H1 (cell line): ENCODE results near the gene WDFY1. TPM values are rescaled to one million over a fixed set of nuclear protein-coding genes. Genes with fewer than 3 reads are reported as not detected.

Experiments
- CHD2 ChIP-seq: IDR thresholded peaks from 2 replicates; pipeline ENCODE4 v1.6.1; 2012; ENCODE audit warnings: low read length, improper control_type of control experiment
- EZH2 ChIP-seq: fragments of 200-600 bp; sonication (generic); IDR thresholded peaks from 2 replicates; pipeline ENCODE4 v1.7.1; 2012; ENCODE audit warnings: low read depth, mild to moderate bottlenecking, moderate library complexity, low read length, inconsistent platforms; ENCODE audit not compliant: severe bottlenecking
- TCF12 ChIP-seq: IDR thresholded peaks from 2 replicates; pipeline ENCODE4 v1.6.1; 2011; ENCODE audit warnings: low read depth, mild to moderate bottlenecking, low read length
- polyA plus RNA-seq, 7 experiments: library from polyadenylated mRNA; depleted of rRNA in 3 of 7; stranded (reverse) in 5 of 7; unstranded in 2 of 7; fragments of >200 nt in 5 of 7; fragments of 200-250 nt in 2 of 7; gene quantifications; 1 replicate in 5 of 7; 2 replicates in 1 of 7; 4 replicates in 1 of 7; pipeline versions ENCODE4 v1.2.1 to v1.2.3, GENCODE V29; 2011 to 2013; ENCODE audit warnings: missing spikeins in 2 of 7, mixed read lengths in 2 of 7
- total RNA-seq: library from RNA; stranded (reverse); fragmentation: NEBNext Ultra II Directional; extraction: Animal tissue kit (Norgen Biotek cat#: 25700); gene quantifications from 2 replicates; pipeline ENCODE4 v1.2.1, GENCODE V29; 2021

The WDFY1 gene
- total and polyA plus RNA-seq, 2 of the 8 experiments (the other 6 are each of a cell fraction or from before 2014, with no cell fraction given), result 68.4 to 94.7 TPM

DNA sequence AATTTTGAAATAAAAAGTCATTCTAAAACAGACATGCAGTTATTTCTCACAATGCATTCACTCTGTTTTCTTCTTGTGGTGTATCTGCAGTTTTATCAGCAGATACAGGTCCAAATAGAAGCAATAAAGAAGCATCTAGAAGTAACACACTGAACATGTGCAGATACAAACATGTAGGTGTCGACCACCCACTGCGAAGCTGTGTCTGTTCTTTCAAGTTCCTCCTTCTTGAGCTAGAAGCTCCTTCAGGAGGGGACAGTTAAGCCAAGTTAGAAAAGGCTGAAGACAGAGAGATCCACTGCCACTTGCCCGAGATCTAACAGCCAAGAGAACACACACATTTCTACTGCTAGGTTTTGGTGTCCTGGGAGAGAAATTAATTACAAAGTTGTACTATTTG lies 30.1 kb downstream of the WDFY1 start (continued):
- TF ChIP-seq EZH2 (no peak), TCF12 (no peak), CHD2 (no peak)
